Measurements from ENCODE around the gene NAALAD2. TPM values are rescaled to one million over a fixed set of nuclear protein-coding genes. Genes with fewer than 3 reads are reported as not detected.

NAALAD2 gene
- total and polyA plus RNA-seq, 7 donors = 0.20 to 1.4 (median 0.39) TPM

GRCh38 chr11:90222459-90223247 is 88.2 kb downstream of the NAALAD2 start, which contains the start of gene CHORDC1:
TSS of gene CHORDC1 (minus strand) at chr11:90223049. CDS start at chr11:90222954, 95 bp downstream.
- Histone ChIP-seq H3K27ac (peak within 1 kb of the TSS; percentile 94), H3K4me1 (peaks cover 41% of the 10 kb centered on the region), H3K27me3 (ENCODE audit: insufficient read depth in 3 of 3, low read length in 2 of 3) (no peaks in the 10 kb centered on the region), H3K4me3 (peak within 1 kb of the TSS; percentile 91), H3K36me3 (ENCODE audit: insufficient read depth in 1 of 2, low read depth in 1 of 2) (no peaks in the 10 kb centered on the region), H3K9me3 (no peaks in the 10 kb centered on the region)
- intact Hi-C loops (cut with DNase I) = no loop called here
- WGBS, 3 donors = 0% methylated on average over 62 to 71 of the region's 71 CpGs
- TF ChIP-seq CTCF (IDR thresholded peaks at IDR 0.05) = no peak
- DNase-seq (peak; percentile 92 to 96), ATAC-seq (peak; percentile 90 to 95 (median 94))

DNA sequence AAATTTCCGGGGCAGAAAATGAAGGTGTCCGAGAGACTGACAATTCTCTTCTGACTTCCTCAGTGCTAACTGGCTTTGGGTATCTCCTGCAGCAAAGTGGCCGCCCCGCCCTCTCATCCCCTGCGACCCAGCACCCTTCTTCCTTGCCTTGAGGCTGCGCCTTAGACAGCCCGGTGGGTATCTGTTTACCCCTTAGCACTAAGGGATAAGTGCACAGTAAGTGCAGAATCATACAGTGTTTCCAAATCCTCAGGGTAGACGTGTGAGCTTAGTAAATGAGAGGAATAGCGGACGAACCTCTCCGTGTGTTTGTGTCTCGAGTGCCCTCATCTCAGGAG is 88.8 kb downstream of the NAALAD2 start:
- no peak for DNase-seq
- ATAC-seq = peak; percentile 48 to 61 (median 52)
- intact Hi-C loops (cut with DNase I) = no loop called here
- H3K9me3 ChIP-seq = no peaks in the 10 kb centered on the region
- H3K4me3 ChIP-seq = peak overlapping the region; percentile 91
- TF ChIP-seq CTCF (IDR thresholded peaks at IDR 0.05) = no peak
- 0 to 2% (median 0%) methylated on average over 12 of the region's 12 CpGs for WGBS, 3 donors
- H3K36me3 ChIP-seq (ENCODE audit: insufficient read depth in 1 of 2, low read depth in 1 of 2) = no peaks in the 10 kb centered on the region
- no peaks in the 10 kb centered on the region for H3K27me3 ChIP-seq (ENCODE audit: insufficient read depth in 3 of 3, low read length in 2 of 3)
- H3K4me1 ChIP-seq = peaks cover 37% of the 10 kb centered on the region
- H3K27ac ChIP-seq = peak overlapping the region; percentile 94

DNA sequence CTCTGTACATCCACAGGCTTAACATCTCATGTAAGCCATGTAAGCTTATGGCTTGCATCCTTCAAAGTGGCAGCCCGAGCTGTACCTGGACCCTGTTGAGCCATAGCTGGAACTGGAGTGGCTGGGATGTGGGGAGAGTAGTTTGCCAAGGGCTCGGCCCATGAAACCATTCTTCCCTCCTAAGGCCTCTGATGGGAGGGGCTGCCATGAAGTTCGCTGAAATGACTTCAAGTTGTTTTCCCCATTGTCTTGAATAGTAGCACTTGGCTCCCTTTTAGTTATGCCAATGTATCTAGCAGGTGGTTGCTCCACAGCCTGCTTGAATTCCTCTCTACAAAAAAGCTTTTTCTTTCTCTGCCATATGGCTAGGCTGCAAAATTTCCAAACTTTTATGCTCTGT is 93.6 kb downstream of the NAALAD2 start:
- Histone ChIP-seq H3K9me3 (no peaks in the 10 kb centered on the region), H3K4me1 (peaks cover 10% of the 10 kb centered on the region), H3K27me3 (ENCODE audit: insufficient read depth in 3 of 3, low read length in 2 of 3) (no peaks in the 10 kb centered on the region), H3K27ac (no peak overlapping the region), H3K36me3 (ENCODE audit: insufficient read depth in 1 of 2, low read depth in 1 of 2) (no peaks in the 10 kb centered on the region), H3K4me3 (no peak overlapping the region)
- WGBS, 3 donors = 90 to 97% (median 94%) methylated on average over 3 of the region's 3 CpGs
- ATAC-seq (no peak), DNase-seq (no peak)
- intact Hi-C loops (cut with DNase I) = no loop called here
- TF ChIP-seq CTCF (IDR thresholded peaks at IDR 0.05) = no peak

DNA sequence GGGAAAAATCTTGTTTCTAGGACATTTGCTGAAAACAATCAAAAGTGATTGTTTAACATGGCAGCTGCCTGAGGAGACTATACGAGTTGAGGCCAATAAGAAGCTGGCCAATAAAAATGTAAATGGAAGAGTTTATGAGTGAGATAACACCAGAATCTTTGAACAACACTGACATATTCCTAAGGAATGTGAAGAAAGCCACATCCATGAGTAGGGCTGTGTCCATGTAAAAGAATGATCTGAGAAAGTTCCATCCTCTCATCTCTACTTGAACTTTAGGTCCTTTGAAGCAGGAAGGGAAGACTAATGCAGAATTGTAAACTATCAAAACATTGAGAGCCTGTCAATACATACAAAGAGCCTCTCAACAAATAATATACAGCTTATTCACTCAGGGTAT is 95.3 kb downstream of the NAALAD2 start:
- DNase-seq = no peak
- intact Hi-C loops (cut with DNase I) = no loop called here

More for the DNA sequence above, 95.3 kb downstream of the NAALAD2 start:
- no peaks in the 10 kb centered on the region for H3K9me3 ChIP-seq
- H3K36me3 ChIP-seq (ENCODE audit: insufficient read depth in 1 of 2, low read depth in 1 of 2) = no peaks in the 10 kb centered on the region
- no peak for TF ChIP-seq CTCF (IDR thresholded peaks at IDR 0.05)
- ATAC-seq = no peak
- WGBS, 3 donors = 85 to 96% (median 86%) methylated on average over 1 of the region's 1 CpG
- H3K27ac ChIP-seq = no peak overlapping the region
- no peak overlapping the region for H3K4me3 ChIP-seq
- no peaks in the 10 kb centered on the region for H3K27me3 ChIP-seq (ENCODE audit: insufficient read depth in 3 of 3, low read length in 2 of 3)
- no peaks in the 10 kb centered on the region for H3K4me1 ChIP-seq

Data from psoas muscle (tissue), 8 donors.